Epithelial cell of esophagus (primary cell): ENCODE data around the gene TACC2.
A peak's percentile ranks its signal among the peaks of the same experiment; 100 is the strongest.

Experiments
- DNase-seq: peaks from one replicate; pipeline ENCODE4 v3.0.0; 2010; ENCODE audit warnings: low read depth
- H3K4me3 ChIP-seq: 2 replicates; pipeline ENCODE4 v1.5.1; 2011; ENCODE audit warnings: mild to moderate bottlenecking, low read length, control low read depth
- TF ChIP-seq, protein P1 (sequence below): IDR thresholded peaks from 2 replicates; pipeline ENCODE4 v1.5.1; 2011; ENCODE audit warnings: low read depth, mild to moderate bottlenecking, low read length, control low read depth, inconsistent platforms; ENCODE audit not compliant: insufficient read depth; ENCODE audit errors: missing control alignments

TACC2 gene

DNA sequence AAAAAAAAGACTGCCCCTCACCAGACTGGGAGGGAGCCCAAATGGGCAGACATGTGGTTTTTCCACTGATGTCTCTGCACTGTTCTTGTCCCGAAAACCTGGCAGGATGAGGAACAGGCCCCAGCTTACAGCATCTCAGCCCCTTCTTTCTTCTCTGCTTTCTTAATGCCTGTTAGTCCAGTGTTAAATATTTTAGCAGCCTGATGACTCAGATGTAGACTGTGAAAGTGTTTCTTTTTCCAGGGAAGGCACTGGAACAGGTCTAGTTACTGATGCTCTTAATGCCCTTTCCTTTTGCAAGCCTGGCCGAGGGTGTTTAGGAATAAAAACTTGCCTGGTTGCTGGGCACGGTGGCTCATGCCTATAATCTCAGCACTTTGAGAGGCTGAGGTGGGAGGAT is 107.7 kb downstream of the TACC2 start:
- TF ChIP-seq, protein P1, sequence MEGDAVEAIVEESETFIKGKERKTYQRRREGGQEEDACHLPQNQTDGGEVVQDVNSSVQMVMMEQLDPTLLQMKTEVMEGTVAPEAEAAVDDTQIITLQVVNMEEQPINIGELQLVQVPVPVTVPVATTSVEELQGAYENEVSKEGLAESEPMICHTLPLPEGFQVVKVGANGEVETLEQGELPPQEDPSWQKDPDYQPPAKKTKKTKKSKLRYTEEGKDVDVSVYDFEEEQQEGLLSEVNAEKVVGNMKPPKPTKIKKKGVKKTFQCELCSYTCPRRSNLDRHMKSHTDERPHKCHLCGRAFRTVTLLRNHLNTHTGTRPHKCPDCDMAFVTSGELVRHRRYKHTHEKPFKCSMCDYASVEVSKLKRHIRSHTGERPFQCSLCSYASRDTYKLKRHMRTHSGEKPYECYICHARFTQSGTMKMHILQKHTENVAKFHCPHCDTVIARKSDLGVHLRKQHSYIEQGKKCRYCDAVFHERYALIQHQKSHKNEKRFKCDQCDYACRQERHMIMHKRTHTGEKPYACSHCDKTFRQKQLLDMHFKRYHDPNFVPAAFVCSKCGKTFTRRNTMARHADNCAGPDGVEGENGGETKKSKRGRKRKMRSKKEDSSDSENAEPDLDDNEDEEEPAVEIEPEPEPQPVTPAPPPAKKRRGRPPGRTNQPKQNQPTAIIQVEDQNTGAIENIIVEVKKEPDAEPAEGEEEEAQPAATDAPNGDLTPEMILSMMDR, result no peak
- no peak overlapping the region for H3K4me3 ChIP-seq

DNA sequence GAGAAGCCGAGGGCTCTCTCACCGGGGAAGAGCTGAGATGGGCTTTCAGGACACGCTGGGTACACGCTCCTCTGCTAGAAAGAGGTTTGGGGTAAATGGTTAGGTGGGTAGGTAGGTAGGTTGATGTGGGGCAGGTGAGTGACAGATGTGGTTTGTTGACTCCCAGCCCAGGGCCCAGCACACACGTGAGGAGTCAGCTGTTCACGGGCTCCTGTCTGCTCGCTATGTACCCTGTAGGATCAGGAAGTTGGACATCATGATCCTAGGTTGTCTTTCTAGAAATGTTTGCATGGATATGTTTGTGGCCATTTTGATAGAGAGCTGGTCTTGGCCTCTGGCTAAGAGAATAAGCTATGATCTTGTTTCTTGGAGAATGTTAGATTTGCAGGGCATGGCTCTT is 109.0 kb downstream of the TACC2 start:
- TF ChIP-seq, protein P1, result no peak
- H3K4me3 ChIP-seq, result no peak overlapping the region
- no peak for DNase-seq

More for the DNA sequence above, 107.7 kb downstream of the TACC2 start:
- DNase-seq, result peak; percentile 24

DNA sequence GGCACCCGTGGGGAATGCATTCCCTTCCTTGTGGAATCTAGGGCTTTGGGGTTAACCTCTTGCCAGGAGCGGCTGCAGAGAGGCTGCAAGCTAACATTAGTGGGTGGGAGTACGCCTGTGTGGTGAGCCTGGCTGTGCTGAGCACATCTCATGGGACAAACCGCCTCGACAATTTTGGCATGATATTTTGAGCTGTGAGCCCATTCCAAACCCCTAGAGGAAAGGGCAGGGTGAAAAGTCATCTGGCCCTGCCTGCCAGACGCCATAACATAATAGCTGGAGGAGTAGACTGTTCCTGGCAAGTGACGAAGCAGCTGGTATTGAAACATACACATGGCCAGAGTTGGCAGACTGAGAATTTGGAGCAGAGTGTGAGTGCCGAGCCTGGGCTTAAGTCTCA is 110.0 kb downstream of the TACC2 start:
- DNase-seq, result no peak
- TF ChIP-seq, protein P1, result no peak
- H3K4me3 ChIP-seq, result no peak overlapping the region

DNA sequence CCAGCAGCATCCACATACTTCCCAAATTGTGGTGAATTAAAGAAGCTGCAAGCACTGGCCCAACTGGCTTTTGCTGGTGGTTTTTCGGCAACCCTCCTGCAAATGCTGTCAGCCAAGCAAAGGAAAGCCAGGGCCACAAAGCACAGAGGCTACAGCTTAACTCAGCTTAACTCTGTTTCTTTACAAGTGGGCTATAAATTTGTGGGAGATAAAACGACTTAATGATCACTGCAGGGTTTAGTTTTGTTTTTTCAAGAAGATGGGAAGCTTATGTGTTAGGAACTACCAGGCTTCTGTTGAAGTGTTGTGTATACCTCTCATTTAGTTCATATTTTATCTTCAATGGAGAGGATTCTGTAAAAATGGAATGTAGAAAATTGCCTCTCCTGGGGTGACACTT is 110.6 kb downstream of the TACC2 start:
- H3K4me3 ChIP-seq, result no peak overlapping the region
- no peak for DNase-seq
- TF ChIP-seq, protein P1, result no peak

DNA sequence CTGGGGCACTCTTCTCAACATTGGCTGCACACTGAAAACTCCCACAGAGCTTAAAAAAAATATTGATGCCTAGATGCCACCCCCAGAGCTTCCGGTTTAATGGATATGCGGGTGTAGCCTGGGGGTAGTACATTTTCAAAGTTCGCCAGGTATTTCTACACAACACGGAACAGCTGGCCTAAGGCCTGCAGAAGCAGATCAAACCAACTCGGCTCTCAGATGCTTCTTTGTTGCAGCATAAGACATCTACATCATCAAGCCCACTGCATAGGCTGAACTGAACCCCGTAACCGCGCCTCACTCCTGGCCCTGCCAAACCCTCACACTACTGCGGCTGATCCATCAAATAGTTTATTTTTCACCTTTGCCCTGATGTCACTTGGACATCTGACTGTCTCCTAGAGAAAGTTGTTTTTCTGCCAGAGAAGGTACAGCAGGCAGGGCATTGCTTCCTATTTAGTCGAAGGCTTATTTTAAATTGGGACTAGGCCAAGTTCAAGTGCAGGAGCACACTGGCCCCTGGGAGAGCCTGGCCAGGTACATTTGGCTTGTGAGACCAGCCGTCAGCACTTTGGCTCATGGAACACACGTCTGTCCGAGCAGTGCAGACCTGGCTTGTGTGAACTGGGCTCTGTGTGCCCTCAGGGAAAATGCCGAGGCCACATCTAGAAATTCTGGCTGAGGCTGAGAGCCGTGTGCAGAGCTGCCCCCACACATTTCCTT is 113.3 kb downstream of the TACC2 start:
- DNase-seq, result no peak
- no peak overlapping the region for H3K4me3 ChIP-seq
- TF ChIP-seq, protein P1, result no peak

DNA sequence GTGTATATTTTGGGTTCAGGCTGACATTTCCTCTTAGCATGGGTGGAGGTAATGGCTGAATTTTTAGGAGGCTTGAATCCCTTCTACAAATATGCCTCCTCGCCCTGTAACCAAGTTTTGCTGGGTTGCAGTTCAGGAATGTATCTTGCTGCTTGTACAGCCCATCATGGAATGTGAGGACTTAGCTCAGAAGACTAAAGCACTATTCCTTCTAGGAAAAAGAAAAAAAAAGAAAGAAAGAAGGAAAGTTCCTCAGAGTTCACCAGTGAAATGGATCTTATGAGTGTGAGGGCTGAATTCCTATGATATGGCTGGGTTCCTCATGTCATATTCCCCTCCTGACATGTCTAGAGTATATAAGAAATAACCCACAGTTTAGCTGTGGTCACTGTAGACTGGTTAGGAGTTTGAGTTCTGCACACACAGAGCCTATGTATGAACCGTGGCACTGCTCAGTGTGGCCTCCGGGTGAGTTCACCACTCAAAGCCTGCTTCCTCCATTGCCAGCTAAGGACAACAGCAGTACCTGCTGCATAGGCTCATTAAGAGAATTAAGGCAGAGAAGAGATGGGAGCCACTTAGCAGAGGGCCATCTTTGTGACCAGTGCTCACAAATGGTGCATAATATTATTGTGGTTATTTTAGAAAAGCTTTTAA is 114.0 kb downstream of the TACC2 start:
- TF ChIP-seq, protein P1, result no peak
- no peak overlapping the region for H3K4me3 ChIP-seq
- DNase-seq, result no peak
